Measurements from ENCODE around the gene NAALADL1.
A peak's percentile ranks its signal among the peaks of the same experiment; 100 is the strongest.

Gene NAALADL1

GRCh38 chr11:65077451-65077850, 19.1 kb upstream of the NAALADL1 start:
- no peak for TF ChIP-seq CTCF (IDR thresholded peaks at IDR 0.05; ENCODE audit: control extremely low read depth, extremely low read depth, low read depth, missing control alignments)
- ChIA-PET CTCF (interaction anchor here (0.9 to 3.6 kb wide), 7 partner anchors 8 to 63 kb away, joined by 3 to 19 read pairs (median 4); partner anchors contain the start of gene TM7SF2), POLR2A (no interaction called here)
- no peak for DNase-seq (ENCODE audit: extremely low spot score)

- no peak for DNase-seq (ENCODE audit: extremely low spot score)
- no peak for TF ChIP-seq CTCF (IDR thresholded peaks at IDR 0.05; ENCODE audit: control extremely low read depth, extremely low read depth, low read depth, missing control alignments)
- ChIA-PET POLR2A (no interaction called here), CTCF (interaction anchor here (1.0 to 1.3 kb wide), 3 partner anchors 9 to 58 kb away, joined by 4 to 6 read pairs (median 5); partner anchors contain the start of gene ARL2)
These were observed 14.2 kb upstream of the NAALADL1 start for GRCh38 chr11:65072631-65072966.

- ChIA-PET POLR2A (no interaction called here), CTCF (interaction anchor here (1.0 to 1.3 kb wide), 4 partner anchors 8 to 58 kb away, joined by 3 to 6 read pairs (median 4); partner anchors contain the start of gene ARL2)
- no peak for TF ChIP-seq CTCF (IDR thresholded peaks at IDR 0.05; ENCODE audit: control extremely low read depth, extremely low read depth, low read depth, missing control alignments)
- peak; percentile 65 for DNase-seq (ENCODE audit: extremely low spot score)
These were observed 13.7 kb upstream of the NAALADL1 start for GRCh38 chr11:65071907-65072630.

- ChIA-PET CTCF (interaction anchor here (0.6 to 2.7 kb wide), 5 partner anchors 9 to 225 kb away, joined by 3 to 17 read pairs (median 4); partner anchors contain the start of genes ARL2 and CDC42BPG), POLR2A (interaction anchor here (0.6 kb wide), 1 partner anchor 921 kb away, joined by 3 read pairs; no protein-coding TSS in a partner anchor)
- DNase-seq (ENCODE audit: extremely low spot score), result no peak
- no peak for TF ChIP-seq CTCF (IDR thresholded peaks at IDR 0.05; ENCODE audit: control extremely low read depth, extremely low read depth, low read depth, missing control alignments)
These were observed 10.9 kb upstream of the NAALADL1 start for GRCh38 chr11:65069217-65069616.

- ChIA-PET CTCF (no interaction called here), POLR2A (no interaction called here)
- no peak for TF ChIP-seq CTCF (IDR thresholded peaks at IDR 0.05; ENCODE audit: control extremely low read depth, extremely low read depth, low read depth, missing control alignments)
- DNase-seq (ENCODE audit: extremely low spot score), result peak; percentile 67
These were observed 9.1 kb upstream of the NAALADL1 start for GRCh38 chr11:65067446-65067845.

- ChIA-PET POLR2A (no interaction called here), CTCF (interaction anchor here (0.9 to 1.3 kb wide), 3 partner anchors 12 to 54 kb away, joined by 3 to 6 read pairs (median 3); no protein-coding TSS in a partner anchor)
These were observed 8.5 kb upstream of the NAALADL1 start for GRCh38 chr11:65066805-65067291.

More at GRCh38 chr11:65066805-65067291, 8.5 kb upstream of the NAALADL1 start:
- no peak for TF ChIP-seq CTCF (IDR thresholded peaks at IDR 0.05; ENCODE audit: control extremely low read depth, extremely low read depth, low read depth, missing control alignments)
- DNase-seq (ENCODE audit: extremely low spot score), result no peak
